OCI-M2 (cell line): ENCODE measurements around the gene SERINC3.
A peak's percentile ranks its signal among the peaks of the same experiment; 100 is the strongest.
"Not testable (repeated sequence)": the region's sequence is repeated elsewhere in the genome, so short reads cannot be mapped to it uniquely, and the experiment has no call there.

Experiments used
- DNase-seq: peaks from one replicate; lab custom pipeline; 2025; ENCODE audit not compliant: unreplicated experiment; lab: John Stamatoyannopoulos, UW

SERINC3 gene

DNA sequence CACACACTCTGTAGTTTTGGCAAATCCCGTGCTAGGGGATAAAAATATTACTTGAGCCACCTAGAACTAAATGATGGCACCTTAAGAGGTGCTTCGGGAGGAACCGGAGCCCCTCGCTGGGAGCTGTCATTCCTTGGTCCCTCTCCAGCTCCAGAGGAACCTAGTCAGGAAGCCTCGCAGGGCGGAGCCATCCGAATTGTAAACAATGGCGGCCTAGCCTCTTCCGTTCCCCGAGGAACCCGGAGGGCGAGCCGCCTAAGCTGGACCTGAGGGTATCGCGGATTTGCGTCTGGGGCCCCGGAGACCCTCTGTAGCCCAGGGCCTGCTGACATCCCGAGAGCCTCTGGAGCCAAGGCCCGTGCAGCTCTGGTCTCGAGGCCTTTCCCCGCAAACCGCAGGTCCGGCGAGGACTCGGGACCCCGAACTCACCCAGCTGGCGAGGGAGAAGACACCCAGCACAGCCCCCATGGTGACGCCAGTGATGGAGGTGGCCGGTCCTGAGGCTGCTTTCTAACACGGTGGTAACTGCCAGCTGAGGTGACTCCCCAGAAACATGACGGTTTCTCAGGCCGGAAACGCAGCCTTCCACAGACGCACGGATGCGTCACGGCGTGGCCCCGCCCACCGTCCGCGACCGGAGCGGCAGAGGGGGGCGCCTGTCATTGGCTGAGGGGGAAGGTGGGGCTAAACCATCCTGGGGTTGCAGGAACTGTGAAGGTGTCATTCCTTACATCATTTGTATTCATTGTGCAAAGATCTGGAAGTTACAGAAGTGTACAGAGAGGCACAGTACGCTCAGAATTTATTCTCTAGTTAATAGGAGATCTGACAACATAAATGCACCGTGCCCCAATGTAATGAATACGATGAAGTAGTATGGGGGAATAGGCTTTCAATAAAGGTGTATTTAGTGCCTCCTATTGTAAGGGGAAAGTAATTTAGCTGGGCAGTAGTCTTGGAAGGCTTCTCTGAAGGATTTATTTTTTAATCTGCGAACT is at the start of gene SERINC3:
TSS of gene SERINC3 (minus strand) at position 587 of the 998 bp plus-strand sequence. CDS start at position 468, 119 bp downstream.
- peak; percentile 54 for DNase-seq

DNA sequence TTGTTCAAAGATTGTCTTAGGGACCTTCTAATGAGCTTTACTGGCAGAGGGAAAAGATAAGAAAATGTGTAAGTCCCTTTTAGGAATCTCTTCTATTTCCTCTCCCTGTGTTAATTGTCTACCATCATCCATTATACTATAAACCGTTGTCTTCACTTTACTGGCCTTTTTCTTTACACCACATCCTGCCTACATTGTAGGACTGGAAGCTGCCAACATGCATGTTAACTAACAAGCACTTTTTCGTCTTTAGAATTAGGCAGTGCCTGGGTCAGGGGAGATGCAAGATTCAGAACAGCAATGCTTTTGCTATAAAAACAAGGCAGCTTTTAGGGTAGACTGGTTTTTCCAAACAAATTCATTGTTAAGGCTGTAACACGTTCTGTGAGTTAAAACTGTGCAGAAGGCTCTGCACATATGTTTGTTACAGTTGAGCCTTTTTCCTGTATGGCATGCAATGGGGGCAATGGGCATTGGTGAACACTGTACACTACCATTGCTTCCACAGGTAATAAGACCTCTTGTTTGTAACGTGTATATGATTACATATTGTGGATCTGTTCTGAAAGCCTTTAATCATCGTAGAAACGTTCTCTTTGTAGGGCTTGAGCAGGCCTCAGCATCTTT is 49.6 kb upstream of the SERINC3 start:
- DNase-seq: no peak

DNA sequence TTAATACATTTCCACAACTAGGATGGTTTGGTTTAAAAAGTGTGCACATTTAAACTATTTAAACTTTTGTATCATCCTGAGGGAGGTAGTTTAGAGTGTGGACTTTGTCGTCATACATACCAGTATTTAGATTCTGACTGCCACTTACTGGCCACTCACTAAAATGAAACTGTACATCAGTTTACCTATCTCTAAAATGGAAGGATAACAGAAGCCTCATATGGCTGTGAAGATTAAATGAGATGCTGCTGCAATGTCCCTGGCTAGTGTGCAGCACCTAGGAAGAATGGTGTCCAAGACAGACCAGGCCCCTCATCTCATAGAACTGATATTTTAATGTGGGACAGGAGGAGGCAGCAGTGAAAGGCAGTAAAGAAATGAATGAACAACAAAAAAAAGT is 48.5 kb upstream of the SERINC3 start:
- DNase-seq: no peak

DNA sequence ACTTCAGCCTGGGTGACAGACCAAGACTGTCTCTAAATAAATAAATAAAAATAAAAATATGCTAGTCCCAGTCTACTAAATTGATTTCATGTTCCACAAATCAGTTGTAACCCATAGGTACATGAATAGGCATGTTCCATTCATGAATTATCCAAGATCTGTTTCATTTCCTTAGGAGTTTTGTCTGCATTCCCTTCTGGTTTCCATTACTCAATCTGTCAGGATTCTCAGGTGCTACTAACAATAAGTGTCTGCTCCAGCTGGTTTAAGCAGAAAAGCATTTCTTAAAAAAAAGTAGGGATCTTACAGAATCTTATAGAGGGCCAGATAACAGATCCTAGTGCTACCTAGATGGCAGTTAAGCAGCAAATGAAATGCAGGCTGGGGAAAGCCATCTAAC is 44.9 kb upstream of the SERINC3 start:
- DNase-seq: no peak

DNA sequence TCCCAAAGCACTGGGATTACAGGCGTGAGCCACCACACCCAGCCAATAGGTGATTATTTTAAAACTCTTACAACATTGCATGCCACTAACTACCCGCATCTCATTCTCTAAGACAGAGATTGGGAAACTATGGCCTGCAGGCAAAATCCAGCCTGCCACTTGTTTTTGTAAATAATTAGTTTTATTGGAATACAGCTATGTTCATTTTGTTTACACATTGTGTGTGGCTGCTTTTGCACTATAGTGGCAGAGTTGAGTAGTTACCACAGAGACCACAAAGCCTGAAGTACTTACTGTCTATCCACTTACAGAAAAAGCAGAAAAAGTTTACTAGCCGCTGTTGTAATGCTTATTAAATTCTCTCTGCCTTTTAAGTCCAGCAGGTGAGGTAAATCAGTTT is 44.1 kb upstream of the SERINC3 start:
- no peak for DNase-seq

DNA sequence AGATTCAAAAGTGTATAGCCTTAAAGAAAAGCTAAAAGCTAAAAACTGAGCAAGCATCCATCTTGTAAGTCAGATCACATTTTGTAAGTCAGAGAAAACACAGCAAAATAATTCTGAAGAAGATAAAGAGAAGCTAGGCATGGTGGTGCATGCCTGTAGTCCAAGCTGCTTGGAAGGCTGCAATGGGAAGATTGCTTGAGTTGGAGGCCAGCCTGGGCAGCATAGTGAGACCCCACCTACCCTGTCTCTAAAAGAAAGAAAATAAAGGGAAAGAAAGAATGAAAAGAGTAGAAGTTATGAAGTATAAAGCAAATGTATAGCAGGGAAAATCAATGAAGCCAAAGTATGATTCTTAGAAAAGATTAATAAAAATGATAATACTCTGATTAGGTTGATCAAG is 40.0 kb upstream of the SERINC3 start:
- no peak for DNase-seq

DNA sequence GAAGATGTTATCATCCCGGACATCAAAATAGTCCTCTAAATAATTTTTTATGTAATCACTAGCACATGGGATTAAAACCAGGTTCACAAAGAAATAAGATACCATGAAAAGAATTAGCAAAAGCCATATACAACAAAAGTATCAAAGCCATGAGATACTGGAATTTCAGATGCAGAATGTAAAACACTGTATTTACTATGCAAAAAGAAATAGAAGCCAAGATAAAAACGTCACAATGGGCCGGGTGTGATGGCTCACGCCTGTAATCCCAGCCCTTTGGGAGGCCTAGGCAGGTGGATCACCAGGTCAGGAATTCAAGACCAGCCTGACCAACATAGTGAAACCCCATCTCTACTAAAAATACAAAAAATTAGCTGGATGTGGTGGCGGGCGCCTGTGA is 38.9 kb upstream of the SERINC3 start:
- DNase-seq: not testable (repeated sequence)

DNA sequence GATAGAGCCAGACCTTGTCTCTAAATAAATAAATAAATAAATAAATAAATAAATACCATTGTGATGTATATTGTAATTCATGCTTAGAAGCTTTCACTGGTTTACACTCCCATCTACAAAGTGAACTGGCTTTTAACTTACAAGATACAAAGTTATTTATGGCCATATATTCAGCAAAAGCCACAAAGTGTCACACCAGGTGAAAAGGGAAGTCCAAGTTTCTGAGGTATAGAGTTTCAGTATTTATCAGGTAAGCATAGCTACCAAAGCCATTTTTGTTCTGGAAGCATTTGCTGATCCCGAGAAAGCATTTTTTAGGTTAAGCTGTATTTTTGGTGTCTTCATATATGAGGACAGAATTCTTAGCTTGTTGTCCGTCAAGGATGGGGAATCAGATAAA is 38.4 kb upstream of the SERINC3 start:
- DNase-seq: no peak

DNA sequence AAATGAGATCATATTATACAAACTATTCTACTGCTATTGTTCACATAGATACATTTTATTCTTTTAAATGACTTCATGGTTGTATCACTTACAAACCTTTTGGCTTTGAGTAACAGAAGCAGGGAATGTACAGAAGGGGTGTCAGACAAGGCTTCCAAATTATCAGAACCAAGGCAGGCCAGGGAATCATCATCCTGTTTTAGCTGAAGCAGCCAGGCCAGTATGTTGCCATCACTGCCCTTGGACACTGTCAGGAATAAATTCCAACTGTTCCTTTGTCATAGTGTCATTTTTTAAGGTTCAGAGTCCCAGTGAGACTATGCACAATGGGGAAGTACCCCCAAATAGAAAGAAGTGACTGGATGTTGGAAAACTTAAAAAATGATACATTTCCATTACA is 37.4 kb upstream of the SERINC3 start:
- DNase-seq: no peak

DNA sequence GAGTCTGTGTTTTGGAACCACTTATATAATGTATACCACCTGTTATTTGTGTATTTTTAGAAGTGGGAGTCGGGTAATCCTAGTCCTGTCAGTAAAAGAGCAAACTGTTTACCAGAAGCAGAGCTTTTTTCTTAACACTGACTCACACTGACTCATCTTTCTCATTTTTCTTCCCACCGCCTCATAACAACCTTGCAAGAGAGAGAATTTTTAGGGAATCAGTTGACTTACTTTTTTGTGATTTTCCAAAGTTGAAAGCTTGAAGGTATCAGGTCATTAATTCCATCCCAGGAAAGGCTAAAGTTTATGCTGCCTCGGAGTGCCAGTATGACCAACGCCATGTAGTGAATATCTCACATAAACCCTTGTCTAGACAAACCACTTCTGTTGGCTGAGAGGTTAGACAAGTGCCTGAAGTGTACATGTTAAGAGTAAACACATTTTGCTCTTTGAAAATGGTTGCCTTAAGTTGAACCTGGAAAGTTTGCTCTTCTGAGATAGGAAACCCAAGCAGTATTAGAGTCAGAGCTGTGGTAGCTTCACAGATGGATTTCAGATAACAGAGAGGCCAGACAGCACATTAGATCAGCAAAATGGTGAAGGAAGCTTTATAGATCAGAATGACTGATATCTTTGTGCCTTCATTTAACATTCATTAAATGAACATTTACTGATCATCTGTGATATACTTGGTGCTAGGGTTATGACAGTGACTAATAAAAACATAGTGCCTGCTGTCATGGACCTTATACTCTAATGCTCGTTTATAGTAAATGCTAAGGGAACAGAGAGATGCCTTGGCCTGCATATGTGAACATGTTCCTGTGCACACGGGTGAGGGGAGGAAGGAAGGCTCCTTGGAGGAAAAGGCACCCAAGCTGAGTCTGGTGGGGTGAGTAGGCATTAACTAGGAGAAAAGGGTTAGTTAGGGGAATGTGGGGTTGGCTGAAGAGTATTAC is 31.4 kb upstream of the SERINC3 start:
- no peak for DNase-seq

DNA sequence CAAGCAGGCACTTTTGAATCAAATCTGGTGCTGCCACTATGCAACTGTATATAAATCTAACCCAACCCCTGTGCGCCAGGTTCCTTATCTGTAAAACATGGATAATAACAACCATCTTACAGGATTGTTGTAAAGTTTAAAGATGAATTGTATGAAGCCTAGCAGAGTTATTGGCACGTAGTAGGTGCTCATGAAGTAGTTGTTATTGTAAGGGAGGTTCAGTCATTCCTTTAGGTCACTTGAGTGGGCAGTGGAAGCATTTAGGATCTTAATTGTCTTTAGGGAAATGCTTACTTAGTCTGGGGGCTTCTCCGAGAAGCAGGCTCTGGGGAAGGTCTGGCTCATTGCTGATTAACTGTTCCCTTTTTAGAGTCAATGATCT is 30.7 kb upstream of the SERINC3 start:
- peak; percentile 86 for DNase-seq

DNA sequence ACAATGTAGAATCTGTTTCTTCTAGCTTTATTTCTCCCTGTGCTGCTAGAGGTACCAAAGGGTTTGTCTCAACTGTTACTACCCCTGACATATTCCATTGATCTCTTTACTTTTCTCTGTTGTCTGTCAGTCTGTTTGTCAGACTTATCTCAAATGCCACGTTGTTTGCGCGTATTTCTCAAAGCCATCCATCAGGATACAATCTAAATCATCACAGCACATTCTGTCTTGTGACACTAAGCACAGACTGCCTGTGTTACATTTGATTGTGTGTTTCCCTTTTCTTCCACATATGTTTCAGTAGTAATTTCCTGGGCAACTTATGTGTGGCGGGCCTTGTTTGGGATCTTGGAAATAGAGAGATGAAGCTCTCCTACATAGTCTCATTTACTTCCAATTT is 30.2 kb upstream of the SERINC3 start:
- no peak for DNase-seq

DNA sequence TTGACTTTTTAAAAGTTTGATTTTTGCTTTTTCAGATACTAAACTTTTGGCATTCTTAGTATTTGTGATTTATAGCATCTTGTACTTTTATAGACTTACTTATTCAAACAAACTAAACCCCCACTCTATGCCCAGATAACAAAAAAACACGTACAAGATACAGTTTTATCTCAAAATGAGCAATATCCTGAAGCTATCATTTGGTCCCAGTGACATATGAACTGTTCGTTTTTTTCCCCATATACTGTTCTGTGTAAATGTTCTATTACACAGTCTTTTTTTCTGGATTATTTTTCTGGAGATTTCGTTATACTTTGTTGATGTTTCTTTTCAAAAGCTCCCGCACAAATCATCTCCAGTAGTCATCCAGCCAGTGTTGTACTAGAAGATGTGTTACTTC is 27.3 kb upstream of the SERINC3 start:
- DNase-seq: no peak

DNA sequence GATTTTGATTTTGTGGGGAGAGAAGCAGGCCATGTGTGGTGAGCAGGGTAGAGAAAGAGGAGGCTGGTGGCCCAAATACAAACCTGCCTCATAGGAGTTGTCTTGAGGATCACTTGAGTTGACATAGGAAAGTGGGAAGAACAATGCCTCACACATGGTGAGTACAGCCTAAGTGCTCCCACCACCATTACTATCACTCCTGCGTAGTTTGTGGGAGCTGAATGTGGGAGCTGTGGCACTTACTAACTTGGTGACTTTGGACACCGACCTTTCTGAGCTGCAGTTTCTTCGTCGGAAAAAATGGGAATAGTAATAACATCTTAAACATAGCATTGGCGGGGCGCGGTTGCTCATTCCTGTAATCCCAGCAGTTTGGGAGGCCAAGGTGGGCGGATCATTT is 25.5 kb upstream of the SERINC3 start:
- no peak for DNase-seq

DNA sequence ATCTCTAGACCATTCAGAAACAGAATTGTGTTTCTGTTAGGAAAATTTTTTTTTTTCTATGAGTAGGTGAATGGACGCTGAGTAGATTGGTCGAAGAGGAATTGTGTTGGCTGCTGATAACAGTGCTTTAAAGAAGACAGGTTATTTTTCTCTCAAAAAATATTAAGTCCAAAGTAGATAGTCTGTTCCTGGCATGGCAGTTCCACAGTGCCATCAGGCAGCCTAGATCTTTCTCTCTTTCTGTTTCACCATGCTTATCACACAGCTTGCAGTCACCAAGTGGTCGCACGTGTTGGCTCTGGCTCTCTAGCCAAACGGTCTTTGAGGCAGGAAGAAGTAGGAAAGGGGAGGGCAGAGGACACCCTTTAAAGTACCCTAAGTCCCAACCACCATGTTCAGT is 22.4 kb upstream of the SERINC3 start:
- DNase-seq: peak; percentile 89

DNA sequence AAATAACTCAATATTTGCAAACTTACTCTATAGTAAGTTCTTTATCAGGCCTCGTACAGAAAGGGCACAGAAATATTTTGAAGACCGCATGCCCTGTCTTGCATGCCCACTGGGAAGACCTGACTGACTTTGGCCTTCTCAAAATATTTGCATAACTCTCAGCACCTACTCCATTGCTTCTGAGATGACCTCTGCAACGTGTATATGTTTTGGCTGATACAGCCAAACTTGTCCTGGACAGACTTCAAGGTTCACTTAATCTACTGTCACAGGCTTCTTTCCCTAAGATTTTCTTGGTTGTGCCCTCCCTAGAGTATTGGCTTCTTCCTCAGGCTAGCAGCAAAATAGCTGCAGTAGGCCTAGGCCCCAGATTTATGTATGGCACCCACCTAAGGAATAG is 21.5 kb upstream of the SERINC3 start:
- no peak for DNase-seq

DNA sequence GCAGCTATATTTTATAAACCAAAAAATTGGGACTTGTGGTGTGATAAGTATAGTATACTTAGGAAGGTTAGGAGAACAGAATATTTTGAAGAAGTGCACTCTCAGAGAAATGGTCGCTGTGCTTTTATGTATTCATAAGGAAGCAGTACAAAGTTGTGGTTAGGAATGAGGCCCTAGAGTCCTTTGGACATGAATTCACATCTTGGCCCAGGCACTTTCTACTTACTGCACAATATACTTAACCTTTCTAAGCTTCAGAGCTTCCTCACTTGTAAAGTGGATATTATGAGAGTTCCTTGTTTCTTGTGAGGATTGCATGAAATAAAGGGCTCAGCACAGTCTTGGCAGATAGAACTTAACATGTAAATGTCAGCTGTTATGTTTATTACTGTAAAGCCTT is 21.0 kb upstream of the SERINC3 start:
- DNase-seq: no peak

DNA sequence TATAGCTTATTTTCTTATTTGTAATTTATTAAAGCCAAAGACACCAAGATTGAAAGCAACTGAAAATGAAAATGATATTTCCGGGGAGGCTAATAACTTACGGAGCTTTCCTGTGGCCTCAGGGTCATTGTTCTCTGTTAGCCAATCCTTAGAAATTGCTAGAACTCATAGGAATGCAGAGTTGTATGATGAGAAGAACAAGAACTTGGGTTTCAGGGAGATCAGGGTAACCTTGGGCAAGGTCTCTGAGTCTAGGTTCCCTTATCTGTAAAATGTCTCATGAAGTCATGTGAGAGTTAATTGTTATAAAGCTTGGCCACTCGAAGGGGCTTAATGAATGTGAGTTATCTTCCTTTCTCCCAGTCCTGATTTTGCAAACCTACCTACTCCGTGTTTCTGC is 20.1 kb upstream of the SERINC3 start:
- DNase-seq: no peak

DNA sequence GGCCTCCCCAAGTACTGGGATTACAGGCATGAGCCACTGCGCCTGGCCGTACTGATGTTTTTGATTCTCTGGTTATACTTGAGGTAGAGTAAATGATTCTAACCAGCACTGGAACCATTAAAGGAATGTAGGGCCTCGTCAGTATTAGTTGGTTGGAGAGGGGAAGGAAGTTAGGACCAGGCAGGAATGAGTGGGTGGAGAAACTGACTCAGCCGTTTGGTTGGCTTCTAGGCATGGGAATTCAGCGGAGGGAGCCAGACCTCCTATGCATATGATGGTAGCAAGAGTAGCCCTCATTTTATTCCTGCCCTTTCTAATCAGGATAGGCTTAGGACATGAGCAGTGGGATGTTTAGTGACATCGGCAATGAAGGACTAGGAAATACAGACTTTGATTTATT is 19.0 kb upstream of the SERINC3 start:
- DNase-seq: no peak

DNA sequence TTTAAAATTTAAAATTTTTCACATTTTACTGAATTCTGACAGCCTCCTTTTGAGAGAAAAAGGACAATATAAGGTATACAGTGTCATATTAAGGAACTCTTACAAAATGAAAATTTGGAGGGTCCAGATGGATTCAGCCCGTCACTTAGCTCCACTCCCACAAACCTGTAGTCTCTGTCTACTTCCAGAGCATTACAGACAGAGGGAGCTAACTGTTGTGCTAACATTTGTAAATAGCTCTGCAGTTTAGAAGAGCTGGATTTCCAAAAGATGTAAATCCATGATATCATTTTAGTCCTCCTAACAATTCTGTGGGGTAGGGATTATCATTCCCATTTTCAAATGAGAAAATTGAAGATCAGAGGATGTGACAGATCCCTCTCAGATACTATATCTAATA is 16.1 kb upstream of the SERINC3 start:
- DNase-seq: no peak

DNA sequence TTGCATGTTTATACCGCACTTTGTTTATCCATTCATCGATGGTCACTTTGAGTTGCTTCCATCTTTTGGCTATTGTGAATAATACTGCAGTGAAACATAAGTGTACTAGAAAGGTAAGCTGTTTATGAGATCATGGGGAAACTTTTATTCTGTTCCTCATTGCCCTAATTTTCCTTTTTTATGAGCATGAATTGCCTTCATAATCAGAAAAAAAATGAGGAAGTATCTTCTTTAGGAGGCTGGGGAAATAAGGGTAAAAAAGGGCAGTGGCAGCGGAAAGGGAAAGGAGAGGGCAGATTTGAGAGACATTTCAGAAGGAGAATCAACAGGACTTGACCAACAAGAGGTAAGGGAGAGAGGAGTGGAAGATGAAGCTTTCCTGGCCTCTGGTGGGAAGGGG is 14.3 kb upstream of the SERINC3 start:
- no peak for DNase-seq
